CD1c-positive myeloid dendritic cell (primary cell): Measurements from ENCODE around the gene NUP43.
"Not testable (repeated sequence)": the region's sequence is repeated elsewhere in the genome, so short reads cannot be mapped to it uniquely, and the experiment has no call there.

Experiments used
- DNase-seq: peaks from one replicate; pipeline ENCODE4 v3.0.0-alpha.2; 2016; ENCODE audit errors: extremely low spot score

Gene NUP43

GRCh38 chr6:149746147-149746946 lies at the start of gene NUP43:
NUP43 (minus strand) TSS chr6:149746529; CDS start chr6:149746495, 34 bp downstream.
- DNase-seq: peak; percentile 94

GRCh38 chr6:149783551-149783950 lies 37.2 kb upstream of the NUP43 start:
- no peak for DNase-seq

- DNase-seq: no peak
Observed at GRCh38 chr6:149782337-149782736, 36.0 kb upstream of the NUP43 start.

- no peak for DNase-seq
Observed at GRCh38 chr6:149781715-149782114, 35.4 kb upstream of the NUP43 start.

GRCh38 chr6:149779644-149779963 lies 33.3 kb upstream of the NUP43 start:
- DNase-seq: no peak

- DNase-seq: no peak
Observed at GRCh38 chr6:149777624-149778023, 31.3 kb upstream of the NUP43 start.

GRCh38 chr6:149771925-149772324 lies 25.6 kb upstream of the NUP43 start:
- DNase-seq: no peak

- no peak for DNase-seq
Observed at GRCh38 chr6:149771185-149771584, 24.9 kb upstream of the NUP43 start.

- DNase-seq: no peak
Observed at GRCh38 chr6:149769676-149770075, 23.3 kb upstream of the NUP43 start.

GRCh38 chr6:149766156-149766769 lies 19.9 kb upstream of the NUP43 start:
- peak; percentile 12 for DNase-seq

- DNase-seq: no peak
Observed at GRCh38 chr6:149763866-149764265, 17.5 kb upstream of the NUP43 start.

- DNase-seq: peak; percentile 55
Observed at GRCh38 chr6:149761438-149761837, 15.1 kb upstream of the NUP43 start.

- no peak for DNase-seq
Observed at GRCh38 chr6:149756261-149756636, 9.9 kb upstream of the NUP43 start.

- no peak for DNase-seq
Observed at GRCh38 chr6:149755300-149756260, 9.3 kb upstream of the NUP43 start.

- DNase-seq: peak; percentile 35
Observed at GRCh38 chr6:149754548-149754947, 8.2 kb upstream of the NUP43 start.

- DNase-seq: not testable (repeated sequence)
Observed at GRCh38 chr6:149753374-149753637, 7.0 kb upstream of the NUP43 start.

GRCh38 chr6:149752600-149753373 lies 6.5 kb upstream of the NUP43 start:
- DNase-seq: peak; percentile 31

- not testable (repeated sequence) for DNase-seq
Observed at GRCh38 chr6:149751920-149752319, 5.6 kb upstream of the NUP43 start.

- no peak for DNase-seq
Observed at GRCh38 chr6:149751239-149751638, 4.9 kb upstream of the NUP43 start.

- peak; percentile 37 for DNase-seq
Observed at GRCh38 chr6:149750136-149750609, 3.8 kb upstream of the NUP43 start.

GRCh38 chr6:149749594-149750135 lies 3.3 kb upstream of the NUP43 start, which contains the start of gene PCMT1:
PCMT1 (plus strand) TSS chr6:149749741; CDS start chr6:149749902, 161 bp downstream.
- peak; percentile 98 for DNase-seq
